ENCODE data around the gene PFKFB3.
"Not testable (repeated sequence)": the region's sequence is repeated elsewhere in the genome, so short reads cannot be mapped to it uniquely, and the experiment has no call there.

Gene PFKFB3

DNA sequence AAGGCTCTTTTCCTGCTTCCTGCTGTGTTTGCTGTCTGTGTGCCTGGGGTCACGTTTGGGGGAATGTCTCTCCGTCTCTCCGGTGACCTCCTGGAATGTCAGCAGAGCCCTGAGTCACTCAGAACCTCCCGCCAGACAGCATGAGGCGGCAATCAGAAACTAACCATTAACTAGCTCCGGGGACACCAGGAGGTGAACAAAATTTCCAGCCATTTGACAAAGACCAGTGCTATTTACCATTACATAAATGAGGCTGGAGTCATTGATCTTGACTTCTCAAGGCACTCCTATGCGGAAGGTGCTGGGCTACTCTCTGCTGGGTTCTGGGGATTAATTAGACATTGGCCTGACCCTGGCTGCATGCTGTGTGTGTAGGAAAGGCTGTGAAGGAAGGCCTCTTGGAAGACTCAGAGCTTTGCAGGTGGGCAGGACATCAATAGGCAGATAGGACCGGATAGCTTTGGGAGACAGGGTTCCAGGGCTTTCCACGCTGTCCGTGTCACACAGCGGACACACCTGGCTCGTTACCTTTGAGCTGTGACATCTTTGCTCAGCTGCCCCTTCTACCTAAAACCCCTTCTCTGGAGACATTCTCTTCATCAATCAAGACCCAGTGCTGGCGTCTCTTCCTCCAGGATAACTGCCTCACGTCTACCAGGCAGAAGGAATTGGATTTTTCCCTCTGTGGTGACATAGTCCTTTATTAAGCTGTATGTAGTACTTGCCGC is 77.0 kb downstream of the PFKFB3 start:
- no peak overlapping the region for H2AFZ ChIP-seq (ENCODE audit: low read depth)

GRCh38 chr10:6280291-6280690 is 77.6 kb downstream of the PFKFB3 start:
- Histone ChIP-seq H4K20me1 (ENCODE audit: insufficient read depth) (no peaks in the 10 kb centered on the region), H3K79me2 (ENCODE audit: insufficient read depth, low read depth) (no peaks in the 10 kb centered on the region), H3K4me3 (IDR thresholded peaks at IDR 0.05; ENCODE audit: insufficient read depth, low read depth, low read length) (no peak overlapping the region), H3K4me1 (ENCODE audit: low read depth, poor library complexity, severe bottlenecking) (no peaks in the 10 kb centered on the region), H3K27me3 (ENCODE audit: insufficient read depth, low read depth) (no peaks in the 10 kb centered on the region), H2AFZ (ENCODE audit: low read depth) (no peak overlapping the region), H3K9ac (no peak overlapping the region), H3K27ac (no peak overlapping the region), H3K4me2 (no peak overlapping the region), H3K36me3 (ENCODE audit: insufficient read depth) (no peaks in the 10 kb centered on the region)
- TF ChIP-seq, protein P1, sequence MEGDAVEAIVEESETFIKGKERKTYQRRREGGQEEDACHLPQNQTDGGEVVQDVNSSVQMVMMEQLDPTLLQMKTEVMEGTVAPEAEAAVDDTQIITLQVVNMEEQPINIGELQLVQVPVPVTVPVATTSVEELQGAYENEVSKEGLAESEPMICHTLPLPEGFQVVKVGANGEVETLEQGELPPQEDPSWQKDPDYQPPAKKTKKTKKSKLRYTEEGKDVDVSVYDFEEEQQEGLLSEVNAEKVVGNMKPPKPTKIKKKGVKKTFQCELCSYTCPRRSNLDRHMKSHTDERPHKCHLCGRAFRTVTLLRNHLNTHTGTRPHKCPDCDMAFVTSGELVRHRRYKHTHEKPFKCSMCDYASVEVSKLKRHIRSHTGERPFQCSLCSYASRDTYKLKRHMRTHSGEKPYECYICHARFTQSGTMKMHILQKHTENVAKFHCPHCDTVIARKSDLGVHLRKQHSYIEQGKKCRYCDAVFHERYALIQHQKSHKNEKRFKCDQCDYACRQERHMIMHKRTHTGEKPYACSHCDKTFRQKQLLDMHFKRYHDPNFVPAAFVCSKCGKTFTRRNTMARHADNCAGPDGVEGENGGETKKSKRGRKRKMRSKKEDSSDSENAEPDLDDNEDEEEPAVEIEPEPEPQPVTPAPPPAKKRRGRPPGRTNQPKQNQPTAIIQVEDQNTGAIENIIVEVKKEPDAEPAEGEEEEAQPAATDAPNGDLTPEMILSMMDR (conservative IDR thresholded peaks at IDR 0.05; ENCODE audit: low read depth, low read length): no peak

More for the DNA sequence above, 77.0 kb downstream of the PFKFB3 start:
- Histone ChIP-seq H4K20me1 (ENCODE audit: insufficient read depth) (no peaks in the 10 kb centered on the region), H3K4me1 (ENCODE audit: low read depth, poor library complexity, severe bottlenecking) (no peaks in the 10 kb centered on the region), H3K27ac (no peak overlapping the region), H3K27me3 (ENCODE audit: insufficient read depth, low read depth) (no peaks in the 10 kb centered on the region), H3K4me3 (IDR thresholded peaks at IDR 0.05; ENCODE audit: insufficient read depth, low read depth, low read length) (no peak overlapping the region), H3K36me3 (ENCODE audit: insufficient read depth) (no peaks in the 10 kb centered on the region), H3K4me2 (no peak overlapping the region), H3K79me2 (ENCODE audit: insufficient read depth, low read depth) (no peaks in the 10 kb centered on the region), H3K9ac (no peak overlapping the region)
- TF ChIP-seq, protein P1 (conservative IDR thresholded peaks at IDR 0.05; ENCODE audit: low read depth, low read length): no peak

DNA sequence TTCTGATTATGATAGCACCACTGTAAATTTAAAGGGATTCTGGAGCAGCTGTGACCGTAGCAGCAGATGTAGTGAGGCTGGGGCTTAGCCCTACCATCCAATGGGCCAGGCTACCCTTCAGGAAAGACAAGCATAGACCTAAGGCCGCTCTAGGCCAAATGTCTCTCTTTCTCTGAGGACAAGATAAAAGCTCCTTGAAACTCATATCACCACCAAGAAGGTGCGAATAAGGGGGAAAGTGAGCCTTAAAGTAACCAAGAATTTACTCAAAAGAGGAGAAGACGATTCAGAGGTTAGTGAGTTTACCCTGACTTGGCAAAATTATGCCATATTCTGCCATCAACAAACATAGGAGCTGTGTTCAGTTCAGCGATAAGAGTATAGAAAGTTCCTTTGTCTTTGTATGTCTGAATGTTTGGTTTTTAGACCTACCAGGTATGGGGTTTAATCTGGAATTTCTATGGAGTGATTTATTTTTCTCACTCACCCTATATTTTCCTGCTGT is 79.8 kb downstream of the PFKFB3 start:
- Histone ChIP-seq H3K9ac (no peak overlapping the region), H3K4me2 (no peak overlapping the region), H3K27ac (no peak overlapping the region), H3K36me3 (ENCODE audit: insufficient read depth) (no peaks in the 10 kb centered on the region), H2AFZ (ENCODE audit: low read depth) (no peak overlapping the region), H3K4me1 (ENCODE audit: low read depth, poor library complexity, severe bottlenecking) (no peaks in the 10 kb centered on the region), H4K20me1 (ENCODE audit: insufficient read depth) (no peaks in the 10 kb centered on the region), H3K4me3 (IDR thresholded peaks at IDR 0.05; ENCODE audit: insufficient read depth, low read depth, low read length) (no peak overlapping the region), H3K27me3 (ENCODE audit: insufficient read depth, low read depth) (no peaks in the 10 kb centered on the region), H3K79me2 (ENCODE audit: insufficient read depth, low read depth) (no peaks in the 10 kb centered on the region)
- TF ChIP-seq, protein P1 (conservative IDR thresholded peaks at IDR 0.05; ENCODE audit: low read depth, low read length): no peak

DNA sequence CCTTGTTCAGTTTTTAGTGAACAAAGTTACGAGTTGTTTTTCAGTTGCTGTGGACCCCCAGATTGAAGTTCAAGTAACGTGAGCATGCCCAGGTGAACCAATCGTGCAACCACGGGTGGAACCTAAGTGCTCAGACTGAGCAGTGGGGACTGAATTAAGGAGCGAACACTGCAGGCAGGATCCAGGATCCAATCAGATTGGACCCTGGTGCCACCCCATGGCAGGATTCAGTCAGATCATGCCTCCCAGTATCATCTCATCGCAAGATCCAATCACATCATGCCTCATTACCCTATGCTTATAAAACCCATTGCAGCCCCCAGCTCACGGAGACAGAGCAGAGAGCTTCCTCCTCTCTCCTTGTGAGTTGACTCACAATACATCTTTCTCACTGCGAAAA is 80.9 kb downstream of the PFKFB3 start:
- no peaks in the 10 kb centered on the region for H3K79me2 ChIP-seq (ENCODE audit: insufficient read depth, low read depth)
- TF ChIP-seq, protein P1 (conservative IDR thresholded peaks at IDR 0.05; ENCODE audit: low read depth, low read length): no peak
- no peak overlapping the region for H3K4me3 ChIP-seq (IDR thresholded peaks at IDR 0.05; ENCODE audit: insufficient read depth, low read depth, low read length)
- no peaks in the 10 kb centered on the region for H4K20me1 ChIP-seq (ENCODE audit: insufficient read depth)
- no peak overlapping the region for H2AFZ ChIP-seq (ENCODE audit: low read depth)
- H3K9ac ChIP-seq: no peak overlapping the region
- no peaks in the 10 kb centered on the region for H3K36me3 ChIP-seq (ENCODE audit: insufficient read depth)
- no peak overlapping the region for H3K4me2 ChIP-seq
- H3K27ac ChIP-seq: no peak overlapping the region
- H3K27me3 ChIP-seq (ENCODE audit: insufficient read depth, low read depth): no peaks in the 10 kb centered on the region
- H3K4me1 ChIP-seq (ENCODE audit: low read depth, poor library complexity, severe bottlenecking): no peaks in the 10 kb centered on the region

DNA sequence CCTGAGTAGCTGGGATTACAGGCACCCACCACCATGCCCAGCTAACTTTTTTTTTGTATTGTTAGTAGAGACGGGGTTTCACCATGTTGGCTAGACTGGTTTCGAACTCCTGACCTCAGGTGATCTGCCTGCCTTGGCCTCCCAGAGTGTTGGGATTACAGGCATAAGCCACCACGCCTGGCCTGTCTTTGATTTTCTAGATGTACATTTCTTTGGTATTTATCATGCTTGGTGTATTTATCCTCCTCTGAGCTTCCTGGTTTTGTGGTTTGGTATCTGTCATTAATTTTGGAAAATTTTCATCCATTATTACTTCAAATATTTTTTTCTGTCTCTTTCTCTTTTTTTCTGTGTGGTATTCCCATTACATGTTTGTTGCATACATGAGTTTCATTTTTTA is 87.9 kb downstream of the PFKFB3 start:
- H4K20me1 ChIP-seq (ENCODE audit: insufficient read depth); H3K9ac ChIP-seq; H3K79me2 ChIP-seq (ENCODE audit: insufficient read depth, low read depth); H3K27ac ChIP-seq; H3K36me3 ChIP-seq (ENCODE audit: insufficient read depth); H3K4me3 ChIP-seq (IDR thresholded peaks at IDR 0.05; ENCODE audit: insufficient read depth, low read depth, low read length); H3K27me3 ChIP-seq (ENCODE audit: insufficient read depth, low read depth); H3K4me2 ChIP-seq; H2AFZ ChIP-seq (ENCODE audit: low read depth): not testable (repeated sequence)
- peaks cover 12% of the 10 kb centered on the region for H3K4me1 ChIP-seq (ENCODE audit: low read depth, poor library complexity, severe bottlenecking)
